ENCODE measurements around the gene SLFN5. TPM values are rescaled to one million over a fixed set of nuclear protein-coding genes. Genes with fewer than 3 reads are reported as not detected.

SLFN5 gene
- total and polyA plus RNA-seq, 2 donors (not counting 1 experiment from before 2014, with no cell fraction given), result 101 to 170 TPM

DNA sequence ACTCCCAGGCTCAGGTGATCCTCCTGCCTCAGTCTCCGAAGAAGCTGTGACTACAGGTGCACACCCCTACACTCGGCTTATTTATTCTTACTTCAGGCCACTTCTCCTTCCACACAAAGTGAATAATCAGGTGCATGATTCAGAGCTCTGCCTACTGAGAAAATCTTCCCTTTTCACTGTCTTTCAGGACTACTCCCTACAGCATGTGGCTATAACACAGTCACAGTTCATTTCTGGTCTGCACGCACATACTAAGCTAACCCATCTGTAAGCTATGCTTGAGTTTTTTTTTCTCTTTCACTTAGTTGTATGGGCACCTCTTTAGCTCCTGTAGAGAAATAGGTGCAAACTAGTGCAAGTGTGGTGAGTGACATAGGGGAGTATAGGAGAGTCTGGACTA lies 7.6 kb upstream of the SLFN5 start:
- H3K27me3 ChIP-seq (ENCODE audit: control insufficient read depth, insufficient read depth, low read length), result no peaks in the 10 kb centered on the region
- no peaks in the 10 kb centered on the region for H3K36me3 ChIP-seq (ENCODE audit: control insufficient read depth, insufficient read depth, low read length)
- H4K20me1 ChIP-seq (ENCODE audit: control insufficient read depth, extremely low read depth, insufficient read depth, low read length), result no peaks in the 10 kb centered on the region
- H3K9me3 ChIP-seq (ENCODE audit: control insufficient read depth, insufficient read depth, low read depth, low read length), result no peaks in the 10 kb centered on the region
- H2AFZ ChIP-seq (ENCODE audit: low read length), result no peak overlapping the region
- H3K4me3 ChIP-seq (replicated peaks in 1 of 4; ENCODE audit: control extremely low read depth in 1 of 4, insufficient read depth in 1 of 4, low read depth in 3 of 4, low read length in 4 of 4), result no peak overlapping the region
- H3K27ac ChIP-seq (ENCODE audit: insufficient read depth, low read length), result no peak overlapping the region
- no peak for TF ChIP-seq EZH2 (IDR thresholded peaks at IDR 0.05; ENCODE audit: low read length, missing control alignments)
- TF ChIP-seq, protein P1, sequence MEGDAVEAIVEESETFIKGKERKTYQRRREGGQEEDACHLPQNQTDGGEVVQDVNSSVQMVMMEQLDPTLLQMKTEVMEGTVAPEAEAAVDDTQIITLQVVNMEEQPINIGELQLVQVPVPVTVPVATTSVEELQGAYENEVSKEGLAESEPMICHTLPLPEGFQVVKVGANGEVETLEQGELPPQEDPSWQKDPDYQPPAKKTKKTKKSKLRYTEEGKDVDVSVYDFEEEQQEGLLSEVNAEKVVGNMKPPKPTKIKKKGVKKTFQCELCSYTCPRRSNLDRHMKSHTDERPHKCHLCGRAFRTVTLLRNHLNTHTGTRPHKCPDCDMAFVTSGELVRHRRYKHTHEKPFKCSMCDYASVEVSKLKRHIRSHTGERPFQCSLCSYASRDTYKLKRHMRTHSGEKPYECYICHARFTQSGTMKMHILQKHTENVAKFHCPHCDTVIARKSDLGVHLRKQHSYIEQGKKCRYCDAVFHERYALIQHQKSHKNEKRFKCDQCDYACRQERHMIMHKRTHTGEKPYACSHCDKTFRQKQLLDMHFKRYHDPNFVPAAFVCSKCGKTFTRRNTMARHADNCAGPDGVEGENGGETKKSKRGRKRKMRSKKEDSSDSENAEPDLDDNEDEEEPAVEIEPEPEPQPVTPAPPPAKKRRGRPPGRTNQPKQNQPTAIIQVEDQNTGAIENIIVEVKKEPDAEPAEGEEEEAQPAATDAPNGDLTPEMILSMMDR (conservative IDR thresholded peaks at IDR 0.05 in 1 of 2, IDR thresholded peaks at IDR 0.05 in 1 of 2; ENCODE audit: low read depth in 1 of 2, low read length in 2 of 2), result no peak
- peaks cover 7% of the 10 kb centered on the region for H3K4me1 ChIP-seq (ENCODE audit: control insufficient read depth, extremely low read depth, insufficient read depth, low read length)
- H3K9ac ChIP-seq (ENCODE audit: insufficient read depth, low read length), result no peak overlapping the region
- H3K4me2 ChIP-seq (ENCODE audit: extremely low read depth, insufficient read depth, low read length), result no peak overlapping the region
- H3K79me2 ChIP-seq (ENCODE audit: control insufficient read depth, insufficient read depth, low read length), result no peaks in the 10 kb centered on the region
- DNase-seq (ENCODE audit: low read depth in 2 of 2), result no peak

DNA sequence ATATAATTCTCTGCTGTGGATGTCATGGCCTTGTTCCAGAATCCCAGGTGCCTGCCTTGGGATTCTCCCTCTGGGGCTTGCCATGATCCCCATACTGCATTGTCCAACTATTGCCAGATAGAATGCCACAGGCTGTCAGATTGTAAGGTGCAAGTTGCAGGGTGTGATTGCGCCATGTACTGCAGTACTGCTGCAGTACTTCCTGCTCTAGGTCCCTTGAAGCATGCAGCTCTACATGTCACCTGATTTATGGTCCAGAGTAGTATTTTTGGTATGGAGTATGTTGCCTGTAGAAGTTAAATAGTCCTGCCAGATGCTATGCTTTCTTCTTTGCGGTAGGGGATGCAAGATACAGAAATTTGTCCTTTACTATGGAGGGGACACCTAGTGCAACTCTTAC lies 7.0 kb upstream of the SLFN5 start:
- no peak for DNase-seq (ENCODE audit: low read depth in 2 of 2)
- Histone ChIP-seq H3K9ac (ENCODE audit: insufficient read depth, low read length) (no peak overlapping the region), H3K79me2 (ENCODE audit: control insufficient read depth, insufficient read depth, low read length) (no peaks in the 10 kb centered on the region), H3K27me3 (ENCODE audit: control insufficient read depth, insufficient read depth, low read length) (no peaks in the 10 kb centered on the region), H3K27ac (ENCODE audit: insufficient read depth, low read length) (no peak overlapping the region), H3K4me1 (ENCODE audit: control insufficient read depth, extremely low read depth, insufficient read depth, low read length) (peaks cover 7% of the 10 kb centered on the region), H3K36me3 (ENCODE audit: control insufficient read depth, insufficient read depth, low read length) (no peaks in the 10 kb centered on the region), H2AFZ (ENCODE audit: low read length) (no peak overlapping the region), H3K9me3 (ENCODE audit: control insufficient read depth, insufficient read depth, low read depth, low read length) (no peaks in the 10 kb centered on the region), H3K4me2 (ENCODE audit: extremely low read depth, insufficient read depth, low read length) (no peak overlapping the region), H4K20me1 (ENCODE audit: control insufficient read depth, extremely low read depth, insufficient read depth, low read length) (no peaks in the 10 kb centered on the region), H3K4me3 (replicated peaks in 1 of 4; ENCODE audit: control extremely low read depth in 1 of 4, insufficient read depth in 1 of 4, low read depth in 3 of 4, low read length in 4 of 4) (no peak overlapping the region)
- TF ChIP-seq, protein P1 (conservative IDR thresholded peaks at IDR 0.05 in 1 of 2, IDR thresholded peaks at IDR 0.05 in 1 of 2; ENCODE audit: low read depth in 1 of 2, low read length in 2 of 2), result no peak
- no peak for TF ChIP-seq EZH2 (IDR thresholded peaks at IDR 0.05; ENCODE audit: low read length, missing control alignments)

DNA sequence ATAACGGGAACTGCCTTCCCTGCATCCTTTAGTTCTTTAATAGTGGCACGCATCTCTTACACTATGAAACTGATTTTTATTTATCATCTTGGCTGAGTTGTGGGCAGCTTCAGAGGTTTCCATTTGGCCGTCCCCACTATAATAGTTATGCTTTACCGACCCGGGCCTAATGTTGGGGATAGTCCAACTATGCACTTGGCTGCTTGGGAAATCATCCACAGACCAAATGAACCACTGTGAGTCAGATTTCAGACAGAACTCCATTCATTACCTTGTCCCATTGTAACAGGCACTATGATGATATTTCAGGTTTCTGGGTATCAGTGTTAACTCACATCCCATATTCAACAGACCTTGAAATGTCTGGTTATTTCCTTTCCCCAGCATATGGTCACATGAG lies 6.1 kb upstream of the SLFN5 start:
- H3K79me2 ChIP-seq (ENCODE audit: control insufficient read depth, insufficient read depth, low read length), result no peaks in the 10 kb centered on the region
- no peak overlapping the region for H2AFZ ChIP-seq (ENCODE audit: low read length)
- H3K27ac ChIP-seq (ENCODE audit: insufficient read depth, low read length), result no peak overlapping the region
- no peaks in the 10 kb centered on the region for H4K20me1 ChIP-seq (ENCODE audit: control insufficient read depth, extremely low read depth, insufficient read depth, low read length)
- H3K9ac ChIP-seq (ENCODE audit: insufficient read depth, low read length), result no peak overlapping the region
- H3K4me2 ChIP-seq (ENCODE audit: extremely low read depth, insufficient read depth, low read length), result no peak overlapping the region
- peak in 1 of 2 donors; percentile 70 for DNase-seq (ENCODE audit: low read depth in 2 of 2)
- no peak for TF ChIP-seq EZH2 (IDR thresholded peaks at IDR 0.05; ENCODE audit: low read length, missing control alignments)
- TF ChIP-seq, protein P1 (conservative IDR thresholded peaks at IDR 0.05 in 1 of 2, IDR thresholded peaks at IDR 0.05 in 1 of 2; ENCODE audit: low read depth in 1 of 2, low read length in 2 of 2), result no peak
- H3K36me3 ChIP-seq (ENCODE audit: control insufficient read depth, insufficient read depth, low read length), result no peaks in the 10 kb centered on the region
- no peak overlapping the region for H3K4me3 ChIP-seq (replicated peaks in 1 of 4; ENCODE audit: control extremely low read depth in 1 of 4, insufficient read depth in 1 of 4, low read depth in 3 of 4, low read length in 4 of 4)
- no peaks in the 10 kb centered on the region for H3K9me3 ChIP-seq (ENCODE audit: control insufficient read depth, insufficient read depth, low read depth, low read length)
- H3K27me3 ChIP-seq (ENCODE audit: control insufficient read depth, insufficient read depth, low read length), result no peaks in the 10 kb centered on the region
- peaks cover 7% of the 10 kb centered on the region for H3K4me1 ChIP-seq (ENCODE audit: control insufficient read depth, extremely low read depth, insufficient read depth, low read length)
